ENCODE measurements around the gene PLAGL2.

Gene PLAGL2

DNA sequence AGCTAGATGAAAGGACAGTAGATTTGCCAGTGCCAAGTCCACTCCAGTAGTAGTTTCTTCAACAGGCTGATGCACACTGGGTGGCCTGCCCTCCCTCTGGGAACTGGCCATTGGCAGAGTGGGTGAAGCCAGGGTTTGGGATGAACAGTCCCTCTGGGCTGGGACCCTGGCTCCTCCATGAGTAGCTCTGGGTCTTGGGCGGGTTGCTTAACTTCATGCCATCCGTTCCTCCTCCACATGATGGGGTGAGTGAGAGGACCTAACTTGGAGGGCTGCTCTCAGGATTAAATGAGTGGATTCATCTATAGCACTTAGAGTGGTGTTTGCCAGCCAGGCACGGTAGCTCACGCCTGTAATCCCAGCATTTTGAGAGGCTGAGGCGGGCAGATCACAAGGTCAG is 47.2 kb downstream of the PLAGL2 start:
- peaks cover 5% of the 10 kb centered on the region for H3K4me1 Mint-ChIP-seq
- DNase-seq (ENCODE audit: low spot score in 2 of 2): no peak
- no peak overlapping the region for H3K4me3 Mint-ChIP-seq
- no peaks in the 10 kb centered on the region for H3K9me3 Mint-ChIP-seq
- no peak for ATAC-seq
- H3K36me3 Mint-ChIP-seq: peaks cover 99% of the 10 kb centered on the region
- H3K27ac Mint-ChIP-seq: peak overlapping the region; percentile 23

GRCh38 chr20:32159766-32160221 is 47.7 kb downstream of the PLAGL2 start:
- ATAC-seq: no peak
- Mint-ChIP-seq H3K4me3 (no peak overlapping the region), H3K27ac (peak overlapping the region; percentile 23), H3K36me3 (peaks cover 99% of the 10 kb centered on the region), H3K9me3 (no peaks in the 10 kb centered on the region), H3K4me1 (peaks cover 10% of the 10 kb centered on the region)
- no peak for DNase-seq (ENCODE audit: low spot score in 2 of 2)

GRCh38 chr20:32158943-32159660 is 48.4 kb downstream of the PLAGL2 start:
- Mint-ChIP-seq H3K27ac (peak overlapping the region; percentile 48), H3K9me3 (no peaks in the 10 kb centered on the region), H3K36me3 (peaks cover 99% of the 10 kb centered on the region), H3K4me1 (peaks cover 10% of the 10 kb centered on the region), H3K4me3 (no peak overlapping the region)
- ATAC-seq (peak; percentile 79), DNase-seq (ENCODE audit: low spot score in 2 of 2) (no peak)

DNA sequence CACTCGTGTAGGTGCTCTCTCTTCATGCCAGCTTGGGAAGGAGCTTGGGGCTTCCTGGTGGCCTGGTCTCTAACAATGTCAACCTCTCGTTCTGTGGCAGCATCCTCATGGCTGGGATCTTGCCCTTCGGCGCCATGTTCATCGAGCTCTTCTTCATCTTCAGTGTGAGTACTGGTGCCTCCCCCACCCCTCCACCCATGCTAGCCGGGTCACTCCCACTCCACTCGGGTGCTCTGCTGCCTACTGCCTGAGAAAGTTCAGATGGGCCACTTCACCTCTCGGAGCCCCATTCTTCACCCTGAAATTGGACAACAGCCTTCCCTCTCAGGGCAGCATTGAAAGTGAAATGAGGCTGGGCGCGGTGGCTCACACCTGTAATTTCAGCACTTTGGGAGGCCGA is 49.2 kb downstream of the PLAGL2 start:
- peaks cover 99% of the 10 kb centered on the region for H3K36me3 Mint-ChIP-seq

DNA sequence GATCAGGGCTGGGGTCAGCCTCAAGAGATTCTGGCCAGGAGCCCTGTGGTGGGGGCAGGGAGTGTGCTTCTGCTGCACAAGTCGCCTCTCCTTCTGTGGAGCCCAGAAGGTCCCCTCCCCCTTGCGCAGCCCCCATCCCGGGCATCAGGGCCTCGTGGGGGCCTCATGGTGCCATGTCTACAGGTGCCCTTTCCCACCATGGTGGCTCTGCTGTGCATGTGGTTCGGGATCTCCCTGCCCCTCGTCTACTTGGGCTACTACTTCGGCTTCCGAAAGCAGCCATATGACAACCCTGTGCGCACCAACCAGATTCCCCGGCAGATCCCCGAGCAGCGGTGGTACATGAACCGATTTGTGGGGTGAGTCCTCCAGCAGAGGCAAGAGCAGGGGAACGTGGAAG is 49.9 kb downstream of the PLAGL2 start:
- peaks cover 99% of the 10 kb centered on the region for H3K36me3 Mint-ChIP-seq
- no peak for ATAC-seq
- DNase-seq (ENCODE audit: low spot score in 2 of 2): no peak
- H3K4me1 Mint-ChIP-seq: peaks cover 10% of the 10 kb centered on the region
- peak overlapping the region; percentile 48 for H3K27ac Mint-ChIP-seq
- H3K9me3 Mint-ChIP-seq: no peaks in the 10 kb centered on the region
- no peak overlapping the region for H3K4me3 Mint-ChIP-seq

More for the DNA sequence above, 49.2 kb downstream of the PLAGL2 start:
- peak overlapping the region; percentile 48 for H3K27ac Mint-ChIP-seq
- DNase-seq (ENCODE audit: low spot score in 2 of 2) (no peak), ATAC-seq (no peak)
- H3K4me3 Mint-ChIP-seq: no peak overlapping the region
- no peaks in the 10 kb centered on the region for H3K9me3 Mint-ChIP-seq
- peaks cover 10% of the 10 kb centered on the region for H3K4me1 Mint-ChIP-seq

GRCh38 chr20:32155017-32155981 is 52.2 kb downstream of the PLAGL2 start:
- no peak overlapping the region for H3K4me3 Mint-ChIP-seq
- H3K9me3 Mint-ChIP-seq: no peaks in the 10 kb centered on the region
- peak; percentile 47 for ATAC-seq
- H3K27ac Mint-ChIP-seq: peak overlapping the region; percentile 82
- H3K4me1 Mint-ChIP-seq: peaks cover 10% of the 10 kb centered on the region
- DNase-seq (ENCODE audit: low spot score in 2 of 2): no peak
- peaks cover 99% of the 10 kb centered on the region for H3K36me3 Mint-ChIP-seq

GRCh38 chr20:32153771-32154170 is 53.8 kb downstream of the PLAGL2 start:
- Mint-ChIP-seq H3K4me1 (peaks cover 10% of the 10 kb centered on the region), H3K9me3 (no peaks in the 10 kb centered on the region), H3K36me3 (peaks cover 99% of the 10 kb centered on the region), H3K4me3 (no peak overlapping the region), H3K27ac (no peak overlapping the region)
- DNase-seq (ENCODE audit: low spot score in 2 of 2) (no peak), ATAC-seq (no peak)

DNA sequence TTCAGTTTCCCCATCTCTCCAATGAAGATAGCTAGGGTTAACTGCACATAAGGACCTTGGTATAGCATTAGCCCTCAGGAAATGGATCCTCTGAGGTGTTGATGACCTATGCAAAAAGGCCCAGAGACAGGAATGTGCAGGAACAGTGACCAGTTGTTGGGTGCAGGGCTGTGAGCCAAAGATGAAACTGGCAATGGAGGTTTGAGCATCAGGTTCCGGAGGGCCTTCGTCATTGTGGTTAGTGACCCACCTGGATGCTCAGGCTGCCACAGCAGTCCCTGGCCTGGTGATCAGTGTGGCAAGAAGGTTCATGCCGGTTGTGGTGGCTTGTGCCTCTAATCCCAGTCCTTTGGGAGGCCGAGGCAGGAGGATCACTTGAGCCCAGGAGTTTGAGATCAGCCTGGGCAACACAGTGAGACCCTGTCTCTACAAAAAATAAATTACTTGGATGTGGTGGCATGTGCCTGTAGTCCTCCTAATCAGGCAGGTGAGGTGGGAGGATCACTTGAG is 54.3 kb downstream of the PLAGL2 start:
- H3K4me3 Mint-ChIP-seq: no peak overlapping the region
- no peaks in the 10 kb centered on the region for H3K9me3 Mint-ChIP-seq
- H3K4me1 Mint-ChIP-seq: peaks cover 10% of the 10 kb centered on the region
- peaks cover 99% of the 10 kb centered on the region for H3K36me3 Mint-ChIP-seq
- ATAC-seq: no peak
- DNase-seq (ENCODE audit: low spot score in 2 of 2): no peak
- H3K27ac Mint-ChIP-seq: peak overlapping the region; percentile 86

- Mint-ChIP-seq H3K4me1 (peaks cover 10% of the 10 kb centered on the region), H3K36me3 (peaks cover 99% of the 10 kb centered on the region), H3K4me3 (no peak overlapping the region), H3K27ac (peak overlapping the region; percentile 86), H3K9me3 (no peaks in the 10 kb centered on the region)
- no peak for ATAC-seq
- no peak for DNase-seq (ENCODE audit: low spot score in 2 of 2)
Observed at GRCh38 chr20:32152421-32153155, 55.0 kb downstream of the PLAGL2 start.

GRCh38 chr20:32150291-32150848 is 57.2 kb downstream of the PLAGL2 start:
- Mint-ChIP-seq H3K9me3 (no peaks in the 10 kb centered on the region), H3K4me3 (no peak overlapping the region), H3K36me3 (peaks cover 100% of the 10 kb centered on the region), H3K27ac (peak overlapping the region; percentile 41), H3K4me1 (peaks cover 6% of the 10 kb centered on the region)
- no peak for ATAC-seq
- DNase-seq (ENCODE audit: low spot score in 2 of 2): no peak

GRCh38 chr20:32149566-32150170 is 57.9 kb downstream of the PLAGL2 start:
- H3K36me3 Mint-ChIP-seq: peaks cover 100% of the 10 kb centered on the region
- ATAC-seq (no peak), DNase-seq (ENCODE audit: low spot score in 2 of 2) (no peak)
- no peaks in the 10 kb centered on the region for H3K4me1 Mint-ChIP-seq
- H3K4me3 Mint-ChIP-seq: no peak overlapping the region
- H3K9me3 Mint-ChIP-seq: no peaks in the 10 kb centered on the region
- H3K27ac Mint-ChIP-seq: peak overlapping the region; percentile 20

GRCh38 chr20:32144898-32145662 is 62.5 kb downstream of the PLAGL2 start:
- peak overlapping the region; percentile 68 for H3K27ac Mint-ChIP-seq
- peaks cover 5% of the 10 kb centered on the region for H3K4me1 Mint-ChIP-seq
- H3K9me3 Mint-ChIP-seq: no peaks in the 10 kb centered on the region
- H3K36me3 Mint-ChIP-seq: peaks cover 100% of the 10 kb centered on the region
- H3K4me3 Mint-ChIP-seq: no peak overlapping the region
- ATAC-seq (no peak), DNase-seq (ENCODE audit: low spot score in 2 of 2) (no peak)

- no peak for DNase-seq (ENCODE audit: low spot score in 2 of 2)
- H3K9me3 Mint-ChIP-seq: no peaks in the 10 kb centered on the region
- H3K36me3 Mint-ChIP-seq: peaks cover 100% of the 10 kb centered on the region
- no peak for ATAC-seq
- no peak overlapping the region for H3K27ac Mint-ChIP-seq
- H3K4me3 Mint-ChIP-seq: no peak overlapping the region
- peaks cover 5% of the 10 kb centered on the region for H3K4me1 Mint-ChIP-seq
Observed at GRCh38 chr20:32142991-32143390, 64.6 kb downstream of the PLAGL2 start.

Data from stimulated activated effector memory CD8-positive, alpha-beta T cell treated with anti-CD3 and anti-CD28 coated beads, Interleukin-12 subunit alpha, Interleukin-12 subunit beta, amount 100 ng/mL, for 72 hours (primary cell).